UCSD-AML1 (cell line): ENCODE measurements around the gene ZDHHC16.
"Not testable (repeated sequence)": the region's sequence is repeated elsewhere in the genome, so short reads cannot be mapped to it uniquely, and the experiment has no call there.

Source experiments
- DNase-seq: peaks from one replicate; lab custom pipeline; 2025; ENCODE audit not compliant: unreplicated experiment; lab: John Stamatoyannopoulos, UW

Gene ZDHHC16

GRCh38 chr10:97434055-97434454 lies 11.9 kb upstream of the ZDHHC16 start:
- DNase-seq, result no peak

- DNase-seq, result no peak
Observed at GRCh38 chr10:97434557-97434956, 11.4 kb upstream of the ZDHHC16 start.

- DNase-seq, result no peak
Observed at GRCh38 chr10:97435211-97435610, 10.8 kb upstream of the ZDHHC16 start.

GRCh38 chr10:97442277-97442676 lies 3.7 kb upstream of the ZDHHC16 start:
- DNase-seq, result no peak

- no peak for DNase-seq
Observed at GRCh38 chr10:97444212-97444611, 1.8 kb upstream of the ZDHHC16 start.

GRCh38 chr10:97445357-97445721 lies 636 bp upstream of the ZDHHC16 start:
- DNase-seq, result no peak

- DNase-seq, result no peak
Observed at GRCh38 chr10:97450828-97451227, 4.9 kb downstream of the ZDHHC16 start.

GRCh38 chr10:97451605-97452004 lies 5.6 kb downstream of the ZDHHC16 start:
- no peak for DNase-seq

- no peak for DNase-seq
Observed at GRCh38 chr10:97452352-97452751, 6.4 kb downstream of the ZDHHC16 start.

- DNase-seq, result no peak
Observed at GRCh38 chr10:97454330-97455036, 8.5 kb downstream of the ZDHHC16 start.

GRCh38 chr10:97456034-97456685 lies 10.2 kb downstream of the ZDHHC16 start:
- DNase-seq, result no peak

GRCh38 chr10:97456686-97457065 lies 10.7 kb downstream of the ZDHHC16 start:
- no peak for DNase-seq

GRCh38 chr10:97459111-97459510 lies 13.1 kb downstream of the ZDHHC16 start:
- no peak for DNase-seq

GRCh38 chr10:97459933-97460332 lies 14.0 kb downstream of the ZDHHC16 start:
- no peak for DNase-seq

GRCh38 chr10:97462309-97462708 lies 16.3 kb downstream of the ZDHHC16 start:
- no peak for DNase-seq

- DNase-seq, result peak; percentile 31
Observed at GRCh38 chr10:97463363-97464132, 17.6 kb downstream of the ZDHHC16 start.

GRCh38 chr10:97464226-97464625 lies 18.3 kb downstream of the ZDHHC16 start:
- no peak for DNase-seq

GRCh38 chr10:97465982-97466381 lies 20.0 kb downstream of the ZDHHC16 start:
- DNase-seq, result no peak

- DNase-seq, result no peak
Observed at GRCh38 chr10:97466755-97467154, 20.8 kb downstream of the ZDHHC16 start.

GRCh38 chr10:97468162-97468561 lies 22.2 kb downstream of the ZDHHC16 start:
- DNase-seq, result no peak

- DNase-seq, result not testable (repeated sequence)
Observed at GRCh38 chr10:97468781-97469180, 22.8 kb downstream of the ZDHHC16 start.

GRCh38 chr10:97474918-97475317 lies 28.9 kb downstream of the ZDHHC16 start:
- no peak for DNase-seq
